ENCODE results near the gene VAMP1.
"Not testable (repeated sequence)": the region's sequence is repeated elsewhere in the genome, so short reads cannot be mapped to it uniquely, and the experiment has no call there.

Gene VAMP1

GRCh38 chr12:6451348-6452244 is 18.9 kb downstream of the VAMP1 start, which contains the start of gene TAPBPL:
Gene TAPBPL (plus strand): TSS chr12:6452042. CDS start chr12:6452249, 207 bp downstream.
- peak; percentile 62 for DNase-seq (ENCODE audit: low read depth)

GRCh38 chr12:6450869-6451347 is 19.6 kb downstream of the VAMP1 start:
- no peak for DNase-seq (ENCODE audit: low read depth)

DNA sequence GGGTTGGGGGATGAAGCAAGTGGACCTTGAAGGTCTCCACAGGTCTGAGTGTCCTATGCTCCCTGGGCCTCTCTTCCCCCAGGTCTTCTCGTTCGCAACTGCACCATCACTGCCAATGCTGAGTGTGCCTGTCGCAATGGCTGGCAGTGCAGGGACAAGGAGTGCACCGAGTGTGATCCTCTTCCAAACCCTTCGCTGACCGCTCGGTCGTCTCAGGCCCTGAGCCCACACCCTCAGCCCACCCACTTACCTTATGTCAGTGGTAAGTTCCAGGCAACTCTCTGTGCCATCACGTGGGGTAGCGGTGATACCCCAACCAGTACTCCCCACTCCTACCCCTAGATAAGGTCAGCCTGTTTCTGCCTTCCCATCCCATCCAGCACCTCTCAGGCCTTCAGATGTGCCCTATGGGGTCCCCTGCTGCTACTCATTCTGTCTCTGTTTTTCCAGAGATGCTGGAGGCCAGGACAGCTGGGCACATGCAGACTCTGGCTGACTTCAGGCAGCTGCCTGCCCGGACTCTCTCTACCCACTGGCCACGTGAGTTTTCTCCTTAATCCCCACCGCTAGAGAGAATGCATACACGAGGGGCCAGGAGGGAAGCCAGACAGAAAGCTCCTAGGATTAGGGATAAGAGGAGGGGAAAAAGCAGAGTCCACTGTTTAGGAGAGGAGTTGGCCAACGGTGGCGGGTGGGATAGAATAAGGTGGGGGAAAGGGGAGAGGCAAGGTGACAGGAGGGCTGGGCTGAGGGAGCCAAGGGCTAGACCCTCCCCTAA is 20.2 kb downstream of the VAMP1 start:
- no peak for DNase-seq (ENCODE audit: low read depth)

DNA sequence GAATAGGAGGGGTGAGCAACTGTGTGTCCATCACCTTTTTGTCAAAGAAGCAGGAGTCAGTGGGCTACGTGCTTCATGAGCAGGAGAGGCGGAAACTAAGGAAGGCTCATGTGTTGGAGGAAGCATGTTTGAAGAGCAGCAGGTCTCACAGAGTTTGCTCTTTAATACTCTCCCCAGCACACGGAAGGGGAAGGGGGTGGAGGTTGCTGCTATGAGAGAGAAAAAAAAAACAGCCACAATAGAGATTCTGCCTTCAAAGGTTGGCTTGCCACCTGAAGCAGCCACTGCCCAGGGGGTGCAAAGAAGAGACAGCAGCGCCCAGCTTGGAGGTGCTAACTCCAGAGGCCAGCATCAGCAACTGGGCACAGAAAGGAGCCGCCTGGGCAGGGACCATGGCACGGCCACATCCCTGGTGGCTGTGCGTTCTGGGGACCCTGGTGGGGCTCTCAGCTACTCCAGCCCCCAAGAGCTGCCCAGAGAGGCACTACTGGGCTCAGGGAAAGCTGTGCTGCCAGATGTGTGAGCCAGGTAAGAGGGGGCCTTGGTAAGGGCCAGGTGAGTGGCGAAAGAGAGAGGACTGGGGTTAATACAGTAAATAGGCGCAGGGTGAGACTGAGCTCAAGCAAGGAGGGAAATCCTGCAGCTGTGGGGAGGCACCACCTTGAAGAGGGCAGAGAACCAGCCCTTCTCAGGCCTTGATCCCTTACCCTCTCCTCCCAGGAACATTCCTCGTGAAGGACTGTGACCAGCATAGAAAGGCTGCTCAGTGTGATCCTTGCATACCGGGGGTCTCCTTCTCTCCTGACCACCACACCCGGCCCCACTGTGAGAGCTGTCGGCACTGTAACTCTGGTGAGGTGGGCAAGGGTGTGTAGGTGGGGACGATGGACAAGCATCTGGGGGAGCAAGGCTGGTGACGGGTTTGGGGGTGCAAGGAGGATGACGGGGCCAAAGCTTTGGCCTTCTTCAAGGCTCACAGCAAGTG is 25.5 kb downstream of the VAMP1 start, which contains the start of gene CD27:
Gene CD27 (plus strand): TSS at position 252 of the 985 bp plus-strand sequence. CDS start 141 bp downstream, at position 393.
- DNase-seq (ENCODE audit: low read depth): no peak

GRCh38 chr12:6444031-6444430 is 26.4 kb downstream of the VAMP1 start:
- no peak for DNase-seq (ENCODE audit: low read depth)

- DNase-seq (ENCODE audit: low read depth): no peak
Observed at GRCh38 chr12:6443361-6443983, 27.0 kb downstream of the VAMP1 start.

GRCh38 chr12:6442836-6443235 is 27.6 kb downstream of the VAMP1 start:
- no peak for DNase-seq (ENCODE audit: low read depth)

DNA sequence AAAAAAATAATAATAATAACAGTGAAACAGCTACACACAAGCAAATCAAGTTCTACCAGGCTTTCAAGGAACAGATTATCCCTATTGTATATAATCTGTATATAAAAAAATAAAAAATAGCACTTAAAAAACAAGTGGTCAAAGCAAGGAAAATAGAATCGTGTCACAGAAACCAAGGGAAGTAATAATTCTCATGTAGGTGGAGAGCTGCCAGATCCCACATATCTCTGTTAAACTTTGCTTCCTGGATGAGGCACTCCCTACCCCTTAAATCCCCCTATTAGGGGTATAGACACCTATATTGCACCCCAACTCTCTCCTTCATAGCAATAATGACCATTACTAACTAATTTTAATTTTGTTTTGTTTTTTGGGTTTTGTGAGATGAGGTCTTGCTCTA is 30.1 kb downstream of the VAMP1 start:
- DNase-seq (ENCODE audit: low read depth): no peak

DNA sequence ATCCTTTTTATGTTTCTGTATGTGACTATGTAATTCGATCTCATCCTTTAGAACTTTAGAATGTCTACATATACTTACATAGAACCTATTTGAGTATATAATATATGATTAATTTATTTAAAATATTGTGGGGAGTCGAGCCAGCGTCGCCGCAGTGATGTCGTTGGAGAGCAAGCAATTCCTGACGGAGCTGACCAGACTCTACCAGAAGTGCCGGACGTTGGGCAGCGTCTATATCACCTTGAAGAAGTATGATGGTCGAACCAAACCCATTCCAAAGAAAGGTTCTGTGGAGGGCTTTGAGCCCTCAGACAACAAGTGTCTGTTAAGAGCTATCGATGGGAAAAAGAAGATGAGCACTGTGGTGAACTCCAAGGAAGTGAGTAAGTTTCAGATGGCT is 32.1 kb downstream of the VAMP1 start:
- no peak for DNase-seq (ENCODE audit: low read depth)

- DNase-seq (ENCODE audit: low read depth): no peak
Observed at GRCh38 chr12:6437586-6437985, 32.9 kb downstream of the VAMP1 start.

DNA sequence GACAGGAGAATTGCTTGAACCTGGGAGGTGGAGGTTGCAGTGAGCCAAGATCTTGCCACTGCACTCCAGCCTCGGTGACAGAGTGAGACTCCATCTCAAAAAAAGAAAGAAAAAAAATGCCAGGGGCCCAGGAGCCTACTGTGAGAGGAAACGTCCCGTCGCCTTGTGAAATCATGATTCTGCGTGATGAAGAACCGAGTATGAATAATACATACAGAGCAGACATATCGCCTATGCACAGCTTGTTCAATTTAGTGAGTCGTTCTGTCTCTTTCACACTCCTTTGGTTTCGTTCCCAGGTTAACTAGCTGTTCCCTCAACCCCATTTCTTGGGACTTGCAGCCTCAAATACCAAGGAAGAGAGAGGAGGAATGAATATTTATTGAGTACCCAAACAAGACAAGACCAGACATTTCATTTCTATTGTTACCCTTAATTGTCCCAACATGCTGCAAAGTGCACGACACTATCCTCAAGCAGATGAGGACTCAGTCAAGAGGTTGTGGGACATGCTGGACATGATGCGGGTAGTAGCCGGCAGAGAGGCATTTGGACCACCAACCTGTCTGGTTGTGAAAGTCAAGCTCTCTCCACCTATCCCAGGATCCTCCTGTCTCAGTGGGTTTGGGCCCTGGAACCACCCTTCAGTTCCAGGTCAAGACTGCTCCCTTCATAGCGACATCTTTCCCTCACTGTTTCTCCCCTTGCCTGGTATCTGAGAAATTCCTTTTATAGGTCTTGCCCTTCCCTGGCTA is 34.3 kb downstream of the VAMP1 start:
- DNase-seq (ENCODE audit: low read depth): no peak

DNA sequence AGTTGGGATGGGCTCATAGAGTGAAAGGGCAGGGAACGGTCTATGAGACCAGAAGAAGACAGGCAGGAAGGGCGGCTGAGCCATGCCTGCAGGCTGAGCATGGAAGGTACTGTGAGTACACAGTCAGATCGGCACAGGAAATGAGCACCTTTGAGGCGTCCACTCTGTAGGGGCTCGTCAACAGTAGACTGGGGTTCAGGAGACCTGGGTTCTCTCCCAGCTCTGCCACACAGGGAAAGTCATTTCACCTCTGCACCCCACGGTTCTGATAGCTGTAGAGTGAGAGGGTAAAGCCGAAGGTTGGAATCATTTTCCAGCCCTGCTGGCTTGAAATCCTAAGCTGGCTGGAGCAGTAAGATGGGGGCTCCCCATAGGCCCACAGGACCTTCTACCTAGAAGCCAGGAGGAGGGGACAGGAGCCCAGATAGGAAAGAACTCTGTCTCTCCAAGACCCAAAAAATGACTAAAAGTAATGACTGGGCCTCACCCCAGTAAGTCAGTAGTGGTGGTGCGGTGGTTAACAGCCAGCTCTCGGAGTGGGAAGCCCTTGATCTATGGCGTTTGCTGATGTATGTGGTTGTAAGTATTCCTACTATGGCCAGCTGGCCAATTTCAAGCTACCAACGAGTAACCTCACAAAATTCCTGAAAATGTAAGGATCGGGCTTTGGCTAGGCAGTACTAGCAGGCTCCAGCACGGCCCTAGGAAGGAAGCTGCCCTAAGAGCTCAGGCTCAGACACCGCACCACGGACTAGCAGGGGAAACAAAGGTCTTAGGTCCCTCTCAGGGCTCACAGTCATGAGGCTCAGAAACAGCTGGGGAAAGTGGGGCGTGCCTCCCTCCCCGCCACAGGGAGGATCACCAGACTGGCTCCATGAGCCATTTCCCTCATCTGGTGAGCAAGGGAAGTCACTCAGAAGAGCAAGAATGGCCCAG is 36.0 kb downstream of the VAMP1 start:
- no peak for DNase-seq (ENCODE audit: low read depth)

DNA sequence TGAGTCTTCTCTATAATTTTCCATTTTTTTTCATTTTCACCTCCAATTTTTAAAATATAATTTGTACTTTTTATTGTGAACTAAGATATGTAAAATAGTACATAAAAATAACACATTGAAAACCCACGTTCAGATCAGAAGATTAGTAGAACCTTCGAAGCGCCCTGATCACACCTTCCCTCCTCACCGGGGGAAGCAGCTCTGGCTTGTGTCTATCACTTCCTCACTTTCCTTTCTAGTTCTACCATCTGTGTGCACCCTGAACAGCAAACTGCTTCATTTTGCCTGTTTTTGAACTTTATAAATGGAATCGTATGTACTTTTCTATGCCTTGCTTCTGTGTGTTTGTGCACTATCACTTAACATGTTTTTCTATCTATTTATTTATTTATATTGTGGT is 37.5 kb downstream of the VAMP1 start:
- DNase-seq (ENCODE audit: low read depth): no peak

DNA sequence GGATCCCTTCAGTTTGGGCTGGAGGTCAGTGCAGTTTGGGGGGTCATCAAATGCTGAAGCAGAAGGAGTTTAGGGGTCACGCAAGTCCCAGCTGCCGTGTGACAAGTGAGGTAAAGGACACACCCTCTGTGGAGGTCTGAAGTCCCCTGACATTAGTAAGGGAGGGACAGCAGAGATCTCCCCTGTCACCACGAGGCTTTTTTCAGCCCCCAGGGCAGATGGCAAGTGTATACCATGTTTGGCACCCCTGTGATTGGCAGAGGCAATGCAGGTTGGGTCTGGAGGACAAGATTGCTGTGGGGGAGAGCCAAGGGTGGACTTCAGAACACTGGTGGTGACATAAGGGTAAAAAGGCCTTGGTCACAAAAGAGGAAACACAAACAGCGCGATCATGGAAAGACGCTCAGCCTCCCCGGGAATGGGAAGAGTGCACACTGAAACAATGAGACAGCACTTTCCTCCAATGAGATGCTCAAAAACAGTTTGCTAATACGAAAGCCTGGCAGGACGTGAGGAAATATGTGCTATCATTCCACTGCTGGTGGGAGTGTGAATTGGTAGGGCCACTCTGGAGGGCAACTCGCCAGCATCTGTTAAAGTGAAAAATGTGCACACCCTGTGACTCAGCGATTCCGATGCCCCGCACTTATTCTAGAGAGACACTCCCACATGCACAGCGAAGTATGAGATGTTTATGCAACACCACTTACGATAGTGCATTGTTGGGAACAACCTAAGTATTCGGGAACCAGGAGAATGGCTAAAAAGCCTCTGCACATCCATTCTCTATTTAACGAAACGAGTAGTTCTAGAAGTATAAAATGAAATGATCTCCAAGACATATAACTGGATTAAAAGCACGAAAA is 40.1 kb downstream of the VAMP1 start:
- DNase-seq (ENCODE audit: low read depth): no peak

GRCh38 chr12:6428326-6428725 is 42.2 kb downstream of the VAMP1 start:
- no peak for DNase-seq (ENCODE audit: low read depth)

DNA sequence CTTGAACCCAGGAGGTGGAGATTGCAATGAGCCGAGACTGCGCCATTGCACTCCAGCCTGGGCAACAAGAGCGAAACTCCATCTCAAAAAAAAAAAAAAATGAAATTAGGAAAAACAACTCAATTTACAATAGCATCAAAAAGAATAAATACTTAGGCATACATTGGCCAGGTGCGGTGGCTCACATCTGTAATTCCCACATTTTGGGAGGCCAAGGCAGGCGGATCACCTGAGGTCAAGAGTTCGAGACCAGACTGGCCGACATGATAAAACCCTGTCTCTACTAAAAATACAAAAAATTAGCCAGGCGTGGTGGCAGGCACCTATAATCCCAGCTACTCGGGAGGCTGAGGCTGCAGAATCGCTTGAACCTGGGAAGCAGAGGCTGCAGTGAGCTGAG is 42.7 kb downstream of the VAMP1 start:
- not testable (repeated sequence) for DNase-seq (ENCODE audit: low read depth)

DNA sequence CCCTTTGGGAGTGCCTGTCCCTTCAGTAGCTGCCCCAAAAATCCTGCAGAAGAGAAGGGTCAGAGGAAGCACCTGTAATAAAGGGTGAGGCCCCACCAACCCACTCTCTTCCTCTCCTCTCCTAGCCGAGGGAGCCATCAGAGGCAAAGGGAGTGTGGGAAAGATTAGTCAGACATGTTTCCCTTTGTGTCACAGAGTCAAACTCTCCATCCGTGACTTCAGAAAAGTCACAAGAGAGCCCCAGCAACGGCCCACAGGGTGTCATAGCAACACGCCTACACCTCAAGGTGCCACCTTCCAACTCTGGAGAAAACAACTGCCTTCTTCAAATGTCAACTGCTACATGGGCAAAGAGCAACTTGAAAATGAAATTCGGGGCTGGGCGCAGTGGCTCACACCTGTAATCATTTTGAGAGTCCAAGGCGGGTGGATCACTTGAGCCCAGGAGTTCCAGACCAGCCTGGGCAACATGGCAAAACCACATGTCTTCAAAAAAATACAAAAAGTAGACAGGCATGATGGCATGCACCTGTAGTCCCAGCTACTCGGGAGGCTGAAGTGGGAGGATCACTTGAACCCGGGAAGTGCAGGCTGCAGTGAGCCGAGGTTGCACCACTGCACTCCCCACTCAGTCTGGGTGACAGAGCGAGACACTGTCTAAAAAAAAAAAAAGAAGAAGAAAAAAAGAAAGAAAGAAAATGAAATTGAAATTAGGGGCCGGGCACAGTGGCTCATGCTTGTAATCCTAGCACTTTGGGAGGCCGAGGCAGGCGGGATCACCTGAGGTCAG is 43.4 kb downstream of the VAMP1 start:
- DNase-seq (ENCODE audit: low read depth): peak; percentile 70

All from activated T-cell treated with anti-CD3 and anti-CD28 coated beads for 1 hour (primary cell).